Skeletal muscle satellite cell (primary cell): Measurements from ENCODE around the gene DNAJC11.
"Not testable (repeated sequence)": the region's sequence is repeated elsewhere in the genome, so short reads cannot be mapped to it uniquely, and the experiment has no call there.

Experiments
- H3K27me3 ChIP-seq: 2 replicates; pipeline ENCODE4 v1.7.0; 2013; ENCODE audit warnings: low read length; ENCODE audit not compliant: control insufficient read depth, insufficient read depth
- H3K36me3 ChIP-seq: 2 replicates; pipeline ENCODE4 v1.7.0; 2013; ENCODE audit warnings: mild to moderate bottlenecking, control low read depth, low read length; ENCODE audit not compliant: insufficient read depth
- H3K4me1 ChIP-seq: 2 replicates; pipeline ENCODE4 v1.7.0; 2013; ENCODE audit warnings: low read length; ENCODE audit not compliant: control insufficient read depth, insufficient read depth
- H3K4me2 ChIP-seq: 2 replicates; pipeline ENCODE4 v1.7.0; 2013; ENCODE audit warnings: mild to moderate bottlenecking, low read length
- H3K4me3 ChIP-seq: 2 replicates; pipeline ENCODE4 v1.7.0; 2013; ENCODE audit warnings: low read length
- H3K9ac ChIP-seq: 2 replicates; pipeline ENCODE4 v1.7.0; 2013; ENCODE audit warnings: mild to moderate bottlenecking, low read depth, low read length, moderate library complexity
- H3K9me3 ChIP-seq: replicated peaks from 2 replicates; pipeline ENCODE4 v1.7.0; 2013; ENCODE audit warnings: mild to moderate bottlenecking, control low read depth, low read length

Gene DNAJC11

GRCh38 chr1:6727535-6727934 lies 25.9 kb upstream of the DNAJC11 start:
- H3K27me3 ChIP-seq: peaks cover 7% of the 10 kb centered on the region
- H3K4me2 ChIP-seq: no peak overlapping the region
- no peak overlapping the region for H3K4me3 ChIP-seq
- peaks cover 15% of the 10 kb centered on the region for H3K4me1 ChIP-seq
- no peaks in the 10 kb centered on the region for H3K9me3 ChIP-seq
- H3K9ac ChIP-seq: no peak overlapping the region
- no peaks in the 10 kb centered on the region for H3K36me3 ChIP-seq

GRCh38 chr1:6726253-6726652 lies 24.6 kb upstream of the DNAJC11 start:
- no peaks in the 10 kb centered on the region for H3K36me3 ChIP-seq
- H3K4me2 ChIP-seq: no peak overlapping the region
- H3K9me3 ChIP-seq: no peaks in the 10 kb centered on the region
- no peak overlapping the region for H3K4me3 ChIP-seq
- peaks cover 15% of the 10 kb centered on the region for H3K4me1 ChIP-seq
- H3K27me3 ChIP-seq: peaks cover 7% of the 10 kb centered on the region
- H3K9ac ChIP-seq: no peak overlapping the region

GRCh38 chr1:6724517-6725141 lies 23.0 kb upstream of the DNAJC11 start:
- Histone ChIP-seq H3K4me2 (peak overlapping the region; percentile 37), H3K4me1 (peaks cover 15% of the 10 kb centered on the region), H3K9ac (peak overlapping the region; percentile 38), H3K27me3 (no peaks in the 10 kb centered on the region), H3K4me3 (peak overlapping the region; percentile 14), H3K9me3 (no peaks in the 10 kb centered on the region), H3K36me3 (no peaks in the 10 kb centered on the region)

GRCh38 chr1:6723621-6724428 lies 22.2 kb upstream of the DNAJC11 start:
- Histone ChIP-seq H3K4me3 (no peak overlapping the region), H3K4me2 (peak overlapping the region; percentile 37), H3K9ac (peak overlapping the region; percentile 1), H3K4me1 (peaks cover 15% of the 10 kb centered on the region), H3K36me3 (no peaks in the 10 kb centered on the region), H3K9me3 (no peaks in the 10 kb centered on the region), H3K27me3 (no peaks in the 10 kb centered on the region)

GRCh38 chr1:6711174-6711573 lies 9.6 kb upstream of the DNAJC11 start:
- Histone ChIP-seq H3K36me3 (no peaks in the 10 kb centered on the region), H3K4me2 (no peak overlapping the region), H3K27me3 (peaks cover 19% of the 10 kb centered on the region), H3K4me3 (no peak overlapping the region), H3K9ac (no peak overlapping the region), H3K4me1 (no peaks in the 10 kb centered on the region), H3K9me3 (no peaks in the 10 kb centered on the region)

- Histone ChIP-seq H3K9ac (no peak overlapping the region), H3K36me3 (no peaks in the 10 kb centered on the region), H3K4me2 (no peak overlapping the region), H3K4me3 (no peak overlapping the region), H3K9me3 (no peaks in the 10 kb centered on the region), H3K4me1 (peaks cover 13% of the 10 kb centered on the region), H3K27me3 (peaks cover 19% of the 10 kb centered on the region)
These were observed 3.1 kb upstream of the DNAJC11 start for GRCh38 chr1:6704746-6705145.

GRCh38 chr1:6703016-6703415 lies 1.4 kb upstream of the DNAJC11 start:
- no peak overlapping the region for H3K4me2 ChIP-seq

GRCh38 chr1:6700853-6701436 lies 671 bp downstream of the DNAJC11 start:
- peak overlapping the region; percentile 94 for H3K9ac ChIP-seq
- H3K4me1 ChIP-seq: peaks cover 13% of the 10 kb centered on the region

More at GRCh38 chr1:6703016-6703415, 1.4 kb upstream of the DNAJC11 start:
- H3K4me3 ChIP-seq: no peak overlapping the region
- no peak overlapping the region for H3K9ac ChIP-seq
- no peaks in the 10 kb centered on the region for H3K9me3 ChIP-seq
- H3K36me3 ChIP-seq: no peaks in the 10 kb centered on the region
- peaks cover 13% of the 10 kb centered on the region for H3K27me3 ChIP-seq
- H3K4me1 ChIP-seq: peaks cover 13% of the 10 kb centered on the region

GRCh38 chr1:6699915-6700314 lies 1.7 kb downstream of the DNAJC11 start:
- not testable (repeated sequence) for H3K4me2 ChIP-seq, H3K9ac ChIP-seq, H3K36me3 ChIP-seq, H3K27me3 ChIP-seq, H3K9me3 ChIP-seq
- Histone ChIP-seq H3K4me3 (peak overlapping the region; percentile 96), H3K4me1 (peaks cover 13% of the 10 kb centered on the region)

More at GRCh38 chr1:6700853-6701436, 671 bp downstream of the DNAJC11 start:
- Histone ChIP-seq H3K9me3 (no peaks in the 10 kb centered on the region), H3K4me3 (peak overlapping the region; percentile 96), H3K4me2 (peak overlapping the region; percentile 93), H3K27me3 (no peaks in the 10 kb centered on the region), H3K36me3 (no peaks in the 10 kb centered on the region)

- Histone ChIP-seq H3K9me3 (no peaks in the 10 kb centered on the region), H3K27me3 (no peaks in the 10 kb centered on the region), H3K36me3 (no peaks in the 10 kb centered on the region), H3K9ac (no peak overlapping the region), H3K4me3 (no peak overlapping the region), H3K4me1 (peaks cover 11% of the 10 kb centered on the region), H3K4me2 (no peak overlapping the region)
These were observed 5.7 kb downstream of the DNAJC11 start for GRCh38 chr1:6695868-6696267.

GRCh38 chr1:6694121-6694713 lies 7.4 kb downstream of the DNAJC11 start:
- no peaks in the 10 kb centered on the region for H3K36me3 ChIP-seq
- H3K4me3 ChIP-seq: no peak overlapping the region
- no peak overlapping the region for H3K4me2 ChIP-seq
- H3K27me3 ChIP-seq: no peaks in the 10 kb centered on the region
- no peaks in the 10 kb centered on the region for H3K4me1 ChIP-seq
- no peaks in the 10 kb centered on the region for H3K9me3 ChIP-seq
- no peak overlapping the region for H3K9ac ChIP-seq
